Esophagus muscularis mucosa (tissue), 3 donors: ENCODE results near the gene EHD4.

ENCODE experiments used
- POLR2A ChIP-seq: fragments of 450-650 bp; IDR thresholded peaks from one replicate; pipeline ENCODE4 v1.6.1; 2017; ENCODE audit warnings: antibody characterized with exemption, moderate library complexity, mild to moderate bottlenecking, low read depth
- POLR2AphosphoS5 ChIP-seq, 2 donors: sonication (generic); formaldehyde crosslinking; IDR thresholded peaks; one replicate each; pipeline ENCODE4 v1.6.1; 2017; ENCODE audit warnings: antibody characterized with exemption in 2 of 2
- TF ChIP-seq, protein P1 (sequence below), 3 experiments: fragments of 200-600 bp in 2 of 3; fragments of 450-650 bp in 1 of 3; sonication (generic) in 2 of 3; IDR thresholded peaks; one replicate each; pipeline ENCODE4 v1.5.1; 2017 to 2019; ENCODE audit warnings: antibody characterized with exemption in 3 of 3, mild to moderate bottlenecking in 2 of 3, moderate library complexity in 1 of 3

DNA sequence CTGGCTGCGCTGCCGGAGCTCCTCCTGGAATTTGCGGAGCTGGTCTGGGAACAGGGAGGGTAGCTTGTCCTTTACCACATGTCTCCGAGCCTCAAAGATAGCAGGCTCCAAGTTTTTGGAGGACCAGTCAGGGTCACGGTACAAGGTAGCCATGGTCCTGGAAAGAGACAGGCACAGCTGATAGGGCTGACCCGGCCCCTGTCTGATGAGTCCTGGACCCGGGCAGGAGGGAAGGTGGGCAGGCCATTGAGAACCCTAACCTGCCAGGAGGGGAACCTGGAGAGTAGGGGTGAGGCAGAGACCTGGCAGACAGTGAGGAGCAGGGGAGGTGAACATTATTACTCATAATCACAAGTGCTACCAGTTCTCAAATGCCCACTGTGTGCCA lies 20.4 kb upstream of the EHD4 start:
- TF ChIP-seq, protein P1, sequence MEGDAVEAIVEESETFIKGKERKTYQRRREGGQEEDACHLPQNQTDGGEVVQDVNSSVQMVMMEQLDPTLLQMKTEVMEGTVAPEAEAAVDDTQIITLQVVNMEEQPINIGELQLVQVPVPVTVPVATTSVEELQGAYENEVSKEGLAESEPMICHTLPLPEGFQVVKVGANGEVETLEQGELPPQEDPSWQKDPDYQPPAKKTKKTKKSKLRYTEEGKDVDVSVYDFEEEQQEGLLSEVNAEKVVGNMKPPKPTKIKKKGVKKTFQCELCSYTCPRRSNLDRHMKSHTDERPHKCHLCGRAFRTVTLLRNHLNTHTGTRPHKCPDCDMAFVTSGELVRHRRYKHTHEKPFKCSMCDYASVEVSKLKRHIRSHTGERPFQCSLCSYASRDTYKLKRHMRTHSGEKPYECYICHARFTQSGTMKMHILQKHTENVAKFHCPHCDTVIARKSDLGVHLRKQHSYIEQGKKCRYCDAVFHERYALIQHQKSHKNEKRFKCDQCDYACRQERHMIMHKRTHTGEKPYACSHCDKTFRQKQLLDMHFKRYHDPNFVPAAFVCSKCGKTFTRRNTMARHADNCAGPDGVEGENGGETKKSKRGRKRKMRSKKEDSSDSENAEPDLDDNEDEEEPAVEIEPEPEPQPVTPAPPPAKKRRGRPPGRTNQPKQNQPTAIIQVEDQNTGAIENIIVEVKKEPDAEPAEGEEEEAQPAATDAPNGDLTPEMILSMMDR (IDR thresholded peaks at IDR 0.05): no peak
- TF ChIP-seq POLR2A: no peak
- no peak for TF ChIP-seq POLR2AphosphoS5 (IDR thresholded peaks at IDR 0.05)
